ENCODE data around the gene ELK1. TPM values are rescaled to one million over a fixed set of nuclear protein-coding genes. Genes with fewer than 3 reads are reported as not detected.
"Not testable (repeated sequence)": the region's sequence is repeated elsewhere in the genome, so short reads cannot be mapped to it uniquely, and the experiment has no call there.

Gene ELK1
- total RNA-seq, 2 donors from 2014 or later = 23.8 to 33.4 TPM

GRCh38 chrX:47683184-47683828 is 32.9 kb upstream of the ELK1 start:
- H3K4me1 ChIP-seq (ENCODE audit: control insufficient read depth in 1 of 2, low read depth in 2 of 2) = no peaks in the 10 kb centered on the region
- ATAC-seq (ENCODE audit: insufficient number of reproducible peaks, low FRiP score, low read depth) (no peak), DNase-seq (ENCODE audit: low spot score) (no peak)
- no peak overlapping the region for H3K4me3 ChIP-seq
- H3K36me3 ChIP-seq = no peaks in the 10 kb centered on the region
- H3K9me3 ChIP-seq = no peaks in the 10 kb centered on the region
- H3K27me3 ChIP-seq (replicated peaks; ENCODE audit: insufficient read depth) = no peaks in the 10 kb centered on the region
- H3K27ac ChIP-seq = no peak overlapping the region
- TF ChIP-seq, protein P1, sequence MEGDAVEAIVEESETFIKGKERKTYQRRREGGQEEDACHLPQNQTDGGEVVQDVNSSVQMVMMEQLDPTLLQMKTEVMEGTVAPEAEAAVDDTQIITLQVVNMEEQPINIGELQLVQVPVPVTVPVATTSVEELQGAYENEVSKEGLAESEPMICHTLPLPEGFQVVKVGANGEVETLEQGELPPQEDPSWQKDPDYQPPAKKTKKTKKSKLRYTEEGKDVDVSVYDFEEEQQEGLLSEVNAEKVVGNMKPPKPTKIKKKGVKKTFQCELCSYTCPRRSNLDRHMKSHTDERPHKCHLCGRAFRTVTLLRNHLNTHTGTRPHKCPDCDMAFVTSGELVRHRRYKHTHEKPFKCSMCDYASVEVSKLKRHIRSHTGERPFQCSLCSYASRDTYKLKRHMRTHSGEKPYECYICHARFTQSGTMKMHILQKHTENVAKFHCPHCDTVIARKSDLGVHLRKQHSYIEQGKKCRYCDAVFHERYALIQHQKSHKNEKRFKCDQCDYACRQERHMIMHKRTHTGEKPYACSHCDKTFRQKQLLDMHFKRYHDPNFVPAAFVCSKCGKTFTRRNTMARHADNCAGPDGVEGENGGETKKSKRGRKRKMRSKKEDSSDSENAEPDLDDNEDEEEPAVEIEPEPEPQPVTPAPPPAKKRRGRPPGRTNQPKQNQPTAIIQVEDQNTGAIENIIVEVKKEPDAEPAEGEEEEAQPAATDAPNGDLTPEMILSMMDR (IDR thresholded peaks at IDR 0.05) = no peak

DNA sequence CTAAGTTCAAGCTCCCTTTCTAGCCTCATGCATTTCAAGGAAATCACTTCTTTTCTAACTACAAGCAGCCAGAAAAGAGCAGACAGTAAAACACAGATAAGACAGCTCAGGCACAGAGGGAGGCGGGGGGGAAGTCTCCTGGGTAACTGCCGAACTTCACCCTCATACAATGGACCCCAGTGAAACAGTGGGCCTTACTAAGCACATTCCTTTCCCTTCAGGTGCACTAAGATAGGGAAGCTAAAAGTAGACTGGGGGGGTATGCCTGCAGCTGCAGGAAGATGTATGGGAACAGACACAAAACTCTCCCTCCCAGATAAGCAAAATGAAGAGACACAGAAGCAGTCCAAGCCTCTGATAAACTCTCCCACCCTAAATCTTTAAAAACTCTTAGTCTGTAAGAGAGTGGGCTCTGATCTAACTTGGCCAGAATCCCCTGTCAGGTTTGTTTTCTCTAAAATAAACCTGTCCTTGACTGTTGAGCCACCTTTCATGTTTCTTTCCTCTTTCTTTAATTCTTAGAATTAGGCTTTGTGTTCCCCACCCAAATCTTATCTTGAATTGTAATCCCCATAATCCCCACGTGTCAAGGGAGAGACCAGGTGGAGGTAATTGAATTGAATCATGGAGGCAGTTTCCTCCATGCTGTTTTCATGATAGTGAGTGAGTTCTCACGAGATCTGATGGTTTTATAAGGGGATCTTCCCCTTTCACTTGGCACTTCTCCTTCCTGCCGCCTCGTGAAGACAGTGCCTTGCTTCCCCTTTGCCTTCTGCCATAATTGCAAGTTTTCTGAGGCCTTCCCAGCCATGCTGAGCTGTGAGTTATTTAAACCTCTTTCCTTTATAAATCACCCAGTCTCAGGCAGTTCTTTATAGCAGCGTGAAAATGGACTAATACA is 25.8 kb upstream of the ELK1 start:
- not testable (repeated sequence) for DNase-seq (ENCODE audit: low spot score); H3K27ac ChIP-seq; H3K9me3 ChIP-seq; H3K27me3 ChIP-seq (replicated peaks; ENCODE audit: insufficient read depth); H3K4me3 ChIP-seq; ATAC-seq (ENCODE audit: insufficient number of reproducible peaks, low FRiP score, low read depth); H3K4me1 ChIP-seq (ENCODE audit: control insufficient read depth in 1 of 2, low read depth in 2 of 2); H3K36me3 ChIP-seq

GRCh38 chrX:47674776-47675175 is 24.4 kb upstream of the ELK1 start:
- no peaks in the 10 kb centered on the region for H3K9me3 ChIP-seq
- no peaks in the 10 kb centered on the region for H3K27me3 ChIP-seq (replicated peaks; ENCODE audit: insufficient read depth)
- DNase-seq (ENCODE audit: low spot score) = no peak
- TF ChIP-seq, protein P1 (IDR thresholded peaks at IDR 0.05) = no peak
- H3K36me3 ChIP-seq = no peaks in the 10 kb centered on the region
- no peaks in the 10 kb centered on the region for H3K4me1 ChIP-seq (ENCODE audit: control insufficient read depth in 1 of 2, low read depth in 2 of 2)
- no peak for ATAC-seq (ENCODE audit: insufficient number of reproducible peaks, low FRiP score, low read depth)
- no peak overlapping the region for H3K4me3 ChIP-seq
- H3K27ac ChIP-seq = no peak overlapping the region

DNA sequence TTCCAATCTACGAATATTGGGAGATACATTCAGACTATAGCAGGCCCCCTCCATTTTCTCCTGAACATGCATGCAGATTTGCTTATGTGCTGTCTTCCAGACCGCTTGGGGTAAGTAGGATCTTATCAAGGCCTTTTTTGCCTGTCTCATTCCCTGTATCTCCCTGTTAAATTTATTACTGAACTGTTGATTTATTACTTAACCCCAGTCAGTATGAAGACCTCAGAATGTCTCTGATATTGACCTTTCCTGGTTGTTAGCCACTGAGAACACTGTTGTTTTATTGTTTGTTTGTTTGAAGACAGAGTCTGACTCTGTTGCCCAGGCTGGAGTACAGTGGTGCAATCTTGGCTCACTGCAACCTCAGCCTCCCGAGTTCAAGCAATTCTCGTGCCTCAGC is 15.4 kb upstream of the ELK1 start:
- not testable (repeated sequence) for DNase-seq (ENCODE audit: low spot score); H3K9me3 ChIP-seq; ATAC-seq (ENCODE audit: insufficient number of reproducible peaks, low FRiP score, low read depth); H3K4me1 ChIP-seq (ENCODE audit: control insufficient read depth in 1 of 2, low read depth in 2 of 2); H3K27me3 ChIP-seq (replicated peaks; ENCODE audit: insufficient read depth); H3K27ac ChIP-seq; H3K36me3 ChIP-seq; H3K4me3 ChIP-seq

DNA sequence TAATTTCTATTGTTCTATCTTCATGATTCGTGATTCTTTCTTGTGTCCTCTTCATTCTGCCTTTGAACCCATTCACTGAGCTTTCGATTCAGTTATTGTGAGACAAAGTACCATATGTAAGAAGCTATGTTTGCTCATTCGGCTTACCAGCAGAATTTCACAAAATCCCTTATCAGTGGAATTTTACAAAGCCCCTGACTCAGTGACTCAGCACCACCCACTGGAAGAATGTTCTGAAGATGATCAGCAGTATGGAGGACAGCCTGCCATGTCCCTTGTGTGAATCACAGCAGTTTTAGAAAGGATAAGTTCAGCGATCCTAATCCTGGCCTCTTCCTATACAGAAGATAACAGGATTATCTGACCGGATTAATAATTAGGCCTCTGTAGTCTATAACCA is 14.4 kb upstream of the ELK1 start:
- H3K27ac ChIP-seq = no peak overlapping the region
- TF ChIP-seq, protein P1 (IDR thresholded peaks at IDR 0.05) = no peak
- peaks cover 0 to under 1% of the 10 kb centered on the region in 2 donors for H3K4me1 ChIP-seq (ENCODE audit: control insufficient read depth in 1 of 2, low read depth in 2 of 2)
- no peaks in the 10 kb centered on the region for H3K36me3 ChIP-seq
- ATAC-seq (ENCODE audit: insufficient number of reproducible peaks, low FRiP score, low read depth) (no peak), DNase-seq (ENCODE audit: low spot score) (no peak)
- no peaks in the 10 kb centered on the region for H3K27me3 ChIP-seq (replicated peaks; ENCODE audit: insufficient read depth)
- no peaks in the 10 kb centered on the region for H3K9me3 ChIP-seq
- no peak overlapping the region for H3K4me3 ChIP-seq

DNA sequence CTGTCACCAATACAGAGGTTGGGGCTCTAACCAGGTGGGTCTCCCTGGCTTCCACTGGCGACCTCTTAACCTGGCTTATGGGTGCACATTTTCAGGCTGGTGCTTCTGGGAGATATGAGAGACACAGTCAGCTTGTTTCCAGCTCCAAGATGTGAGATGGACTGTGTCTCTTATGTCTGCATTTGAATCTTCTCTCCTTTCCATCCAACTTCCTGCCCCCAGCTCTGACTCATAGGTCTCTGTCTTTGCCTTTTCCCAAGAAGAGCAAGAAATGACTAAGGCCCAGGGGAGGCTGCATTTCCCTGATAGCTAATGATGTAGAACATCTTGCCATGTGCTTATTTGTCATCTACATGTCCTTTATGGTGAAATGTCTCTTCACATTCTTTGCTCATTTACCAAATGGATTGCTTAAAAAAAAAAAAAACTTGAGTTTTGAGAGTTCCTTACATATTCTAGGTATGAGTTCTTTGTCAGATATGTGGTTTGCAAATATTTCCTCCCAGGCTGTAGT is 11.8 kb upstream of the ELK1 start:
- Histone ChIP-seq H3K4me1 (ENCODE audit: control insufficient read depth in 1 of 2, low read depth in 2 of 2) (peaks cover 0 to 4% of the 10 kb centered on the region in 2 donors), H3K27me3 (replicated peaks; ENCODE audit: insufficient read depth) (no peaks in the 10 kb centered on the region), H3K4me3 (no peak overlapping the region), H3K9me3 (no peaks in the 10 kb centered on the region), H3K36me3 (no peaks in the 10 kb centered on the region), H3K27ac (no peak overlapping the region)
- DNase-seq (ENCODE audit: low spot score) (no peak), ATAC-seq (ENCODE audit: insufficient number of reproducible peaks, low FRiP score, low read depth) (no peak)
- TF ChIP-seq, protein P1 (IDR thresholded peaks at IDR 0.05) = no peak
